Ascending aorta (tissue), 2 donors: ENCODE measurements around the gene NAB1. TPM values are rescaled to one million over a fixed set of nuclear protein-coding genes. Genes with fewer than 3 reads are reported as not detected.

Experiments
- DNase-seq, 2 donors: peaks; one replicate each; pipeline ENCODE4 v3.0.0-alpha.2; 2019; ENCODE audit warnings: low spot score in 2 of 2
- H3K27ac ChIP-seq, 2 donors: fragments of 200-600 bp; sonication (generic); one replicate each; pipeline ENCODE4 v1.5.1; 2016 to 2017; ENCODE audit warnings: mild to moderate bottlenecking in 1 of 2
- H3K27me3 ChIP-seq: fragments of 200-600 bp; sonication (generic); one replicate; pipeline ENCODE4 v1.5.1; 2017
- H3K36me3 ChIP-seq, 2 donors: fragments of 200-600 bp; sonication (generic); one replicate each; pipeline ENCODE4 v1.5.1; 2016
- H3K4me1 ChIP-seq, 2 donors: fragments of 200-600 bp; sonication (generic); one replicate each; pipeline ENCODE4 v1.5.1; 2016 to 2017; ENCODE audit warnings: mild to moderate bottlenecking in 1 of 2
- H3K4me3 ChIP-seq, 2 donors: fragments of 200-600 bp; sonication (generic); one replicate each; pipeline ENCODE4 v1.5.1; 2016 to 2017; ENCODE audit warnings: mild to moderate bottlenecking in 1 of 2
- H3K9me3 ChIP-seq, 2 donors: fragments of 200-600 bp; sonication (generic); one replicate each; pipeline ENCODE4 v1.5.1; 2016
- CTCF ChIP-seq, 3 experiments: fragments of 200-600 bp in 2 of 3; fragments of 450-650 bp in 1 of 3; sonication (generic) in 2 of 3; IDR thresholded peaks; one replicate each; pipeline ENCODE4 v1.5.1; 2016 to 2019; ENCODE audit warnings: antibody characterized with exemption in 3 of 3, mild to moderate bottlenecking in 1 of 3, moderate library complexity in 1 of 3
- intact Hi-C: fragments of 100-400 bp; cut with DNase I; formaldehyde crosslinking; loops from one replicate; pipeline ENCODE4 v1.15.1; 2023
- total RNA-seq: library from RNA; depleted of rRNA; stranded (reverse); fragments of >200 nt; gene quantifications from one replicate; pipeline ENCODE4 v1.1.0, GENCODE V29; 2016

NAB1 gene
- total RNA-seq, 1 donor from 2014 or later = 63.2 TPM

GRCh38 chr2:190657474-190658255 is 8.8 kb downstream of the NAB1 start:
- intact Hi-C loops = no loop called here
- no peak overlapping the region for H3K27ac ChIP-seq

GRCh38 chr2:190659553-190659952 is 10.7 kb downstream of the NAB1 start:
- intact Hi-C loops = no loop called here
- H3K36me3 ChIP-seq = no peaks in the 10 kb centered on the region
- no peak for DNase-seq
- no peaks in the 10 kb centered on the region for H3K9me3 ChIP-seq
- H3K4me1 ChIP-seq = peaks cover 0 to 8% of the 10 kb centered on the region in 2 donors
- H3K27ac ChIP-seq = no peak overlapping the region
- no peak overlapping the region for H3K4me3 ChIP-seq
- H3K27me3 ChIP-seq = no peaks in the 10 kb centered on the region
- TF ChIP-seq CTCF (IDR thresholded peaks at IDR 0.05) = no peak

More at GRCh38 chr2:190657474-190658255, 8.8 kb downstream of the NAB1 start:
- no peak for TF ChIP-seq CTCF (IDR thresholded peaks at IDR 0.05)
- H3K9me3 ChIP-seq = no peaks in the 10 kb centered on the region
- peaks cover 0 to 19% of the 10 kb centered on the region in 2 donors for H3K4me1 ChIP-seq
- no peak for DNase-seq
- H3K27me3 ChIP-seq = no peaks in the 10 kb centered on the region
- no peak overlapping the region for H3K4me3 ChIP-seq
- H3K36me3 ChIP-seq = no peaks in the 10 kb centered on the region

- H3K4me1 ChIP-seq = peaks cover 0 to 4% of the 10 kb centered on the region in 2 donors
- H3K9me3 ChIP-seq = peaks cover 0 to 10% of the 10 kb centered on the region in 2 donors
- H3K4me3 ChIP-seq = no peak overlapping the region
- no peak overlapping the region for H3K27ac ChIP-seq
- intact Hi-C loops = no loop called here
- no peaks in the 10 kb centered on the region for H3K36me3 ChIP-seq
- TF ChIP-seq CTCF (IDR thresholded peaks at IDR 0.05) = no peak
- no peak for DNase-seq
- no peaks in the 10 kb centered on the region for H3K27me3 ChIP-seq
These were observed 13.9 kb downstream of the NAB1 start for GRCh38 chr2:190662754-190663153.

GRCh38 chr2:190663348-190663747 is 14.5 kb downstream of the NAB1 start:
- DNase-seq = no peak
- Histone ChIP-seq H3K4me3 (no peak overlapping the region), H3K36me3 (no peaks in the 10 kb centered on the region), H3K9me3 (peaks cover 0 to 10% of the 10 kb centered on the region in 2 donors), H3K4me1 (peaks cover 0 to 4% of the 10 kb centered on the region in 2 donors), H3K27me3 (no peaks in the 10 kb centered on the region), H3K27ac (no peak overlapping the region)
- intact Hi-C loops = no loop called here
- no peak for TF ChIP-seq CTCF (IDR thresholded peaks at IDR 0.05)

GRCh38 chr2:190663839-190664238 is 15.0 kb downstream of the NAB1 start:
- H3K27ac ChIP-seq = no peak overlapping the region
- peaks cover 0 to 10% of the 10 kb centered on the region in 2 donors for H3K9me3 ChIP-seq
- H3K4me3 ChIP-seq = no peak overlapping the region
- H3K27me3 ChIP-seq = no peaks in the 10 kb centered on the region
- peaks cover 0 to 4% of the 10 kb centered on the region in 2 donors for H3K4me1 ChIP-seq
- H3K36me3 ChIP-seq = no peaks in the 10 kb centered on the region
- no peak for DNase-seq
- intact Hi-C loops = no loop called here
- TF ChIP-seq CTCF (IDR thresholded peaks at IDR 0.05) = no peak
